DMS53 (cell line): ENCODE results near the gene WWOX.
A peak's percentile ranks its signal among the peaks of the same experiment; 100 is the strongest.

Source experiments
- DNase-seq: peaks from one replicate; lab custom pipeline; 2025; lab: John Stamatoyannopoulos, UW

The WWOX gene

GRCh38 chr16:79064256-79064972 is 965.0 kb downstream of the WWOX start:
- no peak for DNase-seq

- peak; percentile 7 for DNase-seq
Observed at GRCh38 chr16:79066561-79066960, 967.1 kb downstream of the WWOX start.

- DNase-seq, result no peak
Observed at GRCh38 chr16:79067600-79067999, 968.1 kb downstream of the WWOX start.

GRCh38 chr16:79069121-79069520 is 969.7 kb downstream of the WWOX start:
- DNase-seq, result no peak

GRCh38 chr16:79069633-79070032 is 970.2 kb downstream of the WWOX start:
- DNase-seq, result no peak

GRCh38 chr16:79071424-79071823 is 972.0 kb downstream of the WWOX start:
- no peak for DNase-seq

GRCh38 chr16:79072517-79072916 is 973.1 kb downstream of the WWOX start:
- DNase-seq, result no peak

GRCh38 chr16:79073566-79073965 is 974.1 kb downstream of the WWOX start:
- DNase-seq, result no peak

- no peak for DNase-seq
Observed at GRCh38 chr16:79074541-79074940, 975.1 kb downstream of the WWOX start.

- DNase-seq, result no peak
Observed at GRCh38 chr16:79074951-79075350, 975.5 kb downstream of the WWOX start.

GRCh38 chr16:79076047-79076767 is 976.8 kb downstream of the WWOX start:
- no peak for DNase-seq

- no peak for DNase-seq
Observed at GRCh38 chr16:79077346-79077745, 977.9 kb downstream of the WWOX start.

- no peak for DNase-seq
Observed at GRCh38 chr16:79079656-79080420, 980.4 kb downstream of the WWOX start.

GRCh38 chr16:79081297-79082066 is 982.0 kb downstream of the WWOX start:
- DNase-seq, result no peak

- no peak for DNase-seq
Observed at GRCh38 chr16:79082970-79083369, 983.5 kb downstream of the WWOX start.

- DNase-seq, result no peak
Observed at GRCh38 chr16:79083508-79084299, 984.2 kb downstream of the WWOX start.

GRCh38 chr16:79088971-79089370 is 989.5 kb downstream of the WWOX start:
- no peak for DNase-seq

- DNase-seq, result no peak
Observed at GRCh38 chr16:79089735-79090284, 990.4 kb downstream of the WWOX start.

- DNase-seq, result no peak
Observed at GRCh38 chr16:79090966-79091365, 991.5 kb downstream of the WWOX start.

GRCh38 chr16:79092846-79093245 is 993.4 kb downstream of the WWOX start:
- DNase-seq, result no peak

- DNase-seq, result no peak
Observed at GRCh38 chr16:79093554-79093967, 994.1 kb downstream of the WWOX start.
